HG03175 (cell line): ENCODE measurements around the gene ZFYVE1.
"Not testable (repeated sequence)": the region's sequence is repeated elsewhere in the genome, so short reads cannot be mapped to it uniquely, and the experiment has no call there.

Experiments
- ATAC-seq: cut with Tn5 transposase; IDR thresholded peaks from one replicate; pipeline ENCODE4 v1.9.1; 2021; ENCODE audit warnings: mild to moderate bottlenecking, moderate library complexity; ENCODE audit not compliant: unreplicated experiment

The ZFYVE1 gene

DNA sequence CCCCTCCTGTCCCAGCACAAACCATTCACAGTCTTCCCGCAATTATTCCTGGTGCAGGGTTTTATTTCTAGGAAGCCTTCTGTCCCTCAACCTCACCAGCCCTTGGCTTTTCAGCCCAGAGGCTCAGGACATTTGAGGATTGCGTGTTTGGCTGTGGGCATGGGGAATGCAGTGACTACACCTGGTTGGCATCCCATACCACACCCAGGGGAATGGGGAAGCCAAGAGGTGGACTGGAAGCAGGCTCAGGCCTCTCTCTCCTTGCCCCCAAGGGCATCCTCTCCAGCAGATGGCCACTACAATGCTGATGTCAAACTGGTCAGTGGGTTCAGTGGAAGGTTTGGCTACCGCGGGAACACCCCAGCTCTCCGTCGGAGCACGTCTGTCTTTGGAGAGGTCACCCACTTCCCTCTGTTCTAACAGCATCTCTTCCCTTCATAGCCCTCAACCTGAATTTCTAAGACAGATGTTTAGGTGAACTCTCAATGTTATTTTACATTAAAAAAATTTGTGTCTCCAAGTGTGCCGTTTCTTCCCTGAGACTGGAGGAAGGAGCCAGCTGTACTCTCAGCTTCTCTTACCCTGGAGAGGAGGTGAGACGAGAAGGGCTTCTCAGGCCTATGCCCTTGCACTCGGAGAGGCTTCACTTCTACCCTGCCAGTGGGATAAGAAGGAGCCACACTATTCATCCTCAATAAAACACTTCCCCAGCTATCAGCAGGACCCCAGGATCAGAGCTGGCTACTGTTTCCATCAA lies 65.1 kb downstream of the ZFYVE1 start:
- ATAC-seq: no peak

DNA sequence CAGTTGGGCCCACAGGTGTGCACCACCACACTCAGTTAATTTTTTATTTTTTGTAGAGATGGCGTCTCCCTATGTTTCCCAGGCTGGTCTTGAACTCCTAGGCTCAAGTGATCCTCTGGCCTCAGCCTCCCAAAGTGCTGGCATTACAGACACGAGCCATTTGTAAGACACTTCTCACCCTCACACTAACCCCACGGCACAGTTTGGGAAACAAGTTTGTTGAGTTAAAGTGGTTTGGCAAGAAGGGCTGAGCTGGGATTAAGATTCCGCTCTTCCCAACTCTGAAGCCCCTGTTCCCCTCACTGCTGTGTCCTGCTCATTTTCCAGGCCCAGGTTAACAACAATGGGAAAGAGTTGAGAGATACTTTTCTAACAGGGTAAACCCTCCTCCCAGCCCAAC lies 65.9 kb downstream of the ZFYVE1 start:
- ATAC-seq: not testable (repeated sequence)

DNA sequence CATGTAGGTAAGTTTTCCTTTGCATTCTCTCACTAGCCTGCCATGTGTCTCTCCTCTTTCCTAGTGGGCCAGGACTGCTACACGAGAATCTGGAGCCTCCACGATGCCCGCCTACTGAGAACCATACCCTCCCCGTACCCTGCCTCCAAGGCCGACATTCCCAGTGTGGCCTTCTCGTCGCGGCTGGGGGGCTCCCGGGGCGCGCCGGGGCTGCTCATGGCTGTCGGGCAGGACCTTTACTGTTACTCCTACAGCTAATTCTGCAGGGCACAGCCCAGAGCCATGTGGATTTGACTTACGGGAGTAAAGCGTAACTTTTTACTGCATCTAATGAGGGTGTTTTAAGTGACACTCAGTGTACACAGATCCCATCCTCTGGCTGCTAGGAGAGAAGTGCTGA lies 68.4 kb downstream of the ZFYVE1 start:
- ATAC-seq: no peak

DNA sequence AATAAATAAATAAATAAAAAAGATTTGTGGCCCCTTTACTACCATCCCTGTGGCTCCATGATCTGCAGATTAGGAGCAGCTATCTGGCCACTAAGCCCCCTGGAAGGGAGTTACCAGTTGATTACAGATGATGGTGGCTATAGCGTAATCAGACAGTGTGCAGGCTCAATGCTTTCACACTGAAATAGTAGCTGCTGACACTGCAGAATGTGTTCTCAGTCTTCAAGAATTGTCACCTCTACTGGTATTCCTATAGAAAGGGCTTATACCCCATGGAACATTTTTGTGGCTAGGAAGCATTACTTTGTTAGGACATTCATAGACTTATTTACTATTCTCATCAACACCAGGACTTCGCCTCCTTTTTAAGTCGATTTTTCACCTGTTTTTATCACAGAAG lies 69.7 kb downstream of the ZFYVE1 start:
- no peak for ATAC-seq

DNA sequence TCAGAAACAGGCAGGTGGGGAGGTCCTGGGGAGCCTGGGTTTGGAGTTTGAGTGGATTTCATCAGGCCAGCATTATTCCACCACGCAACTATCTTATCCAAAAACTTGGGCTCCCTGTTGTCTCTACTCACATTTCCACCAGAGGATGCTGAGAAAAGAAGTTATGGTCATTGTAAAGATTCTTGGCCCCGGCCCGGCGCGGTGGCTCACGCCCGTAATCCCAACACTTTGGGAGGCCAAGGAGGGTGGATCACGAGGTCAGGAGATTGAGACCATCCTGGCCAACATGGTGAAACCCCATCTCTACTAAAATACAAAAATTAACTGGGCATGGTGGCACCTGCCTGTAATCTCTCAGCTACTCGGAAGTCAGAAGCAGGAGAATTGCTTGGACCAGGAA lies 70.2 kb downstream of the ZFYVE1 start:
- ATAC-seq: not testable (repeated sequence)

DNA sequence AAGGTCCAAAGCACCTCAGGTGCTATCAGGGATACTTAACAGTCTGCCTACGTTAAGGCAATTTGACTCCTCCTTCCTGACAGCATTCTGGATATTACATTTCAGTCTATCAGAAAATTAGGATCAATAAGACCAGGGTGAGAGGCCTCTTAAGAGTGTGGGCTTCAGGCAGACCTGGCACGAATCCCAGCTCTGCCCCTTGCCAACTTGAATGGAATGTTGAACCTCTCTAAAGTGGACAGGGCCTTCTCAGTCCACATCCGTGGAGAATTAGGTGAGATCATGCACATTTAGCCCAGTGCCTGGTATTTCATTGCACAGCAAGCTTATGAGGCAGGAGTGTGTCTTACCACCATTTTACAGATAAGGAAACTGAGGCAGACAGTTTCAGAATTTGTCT lies 74.7 kb downstream of the ZFYVE1 start:
- ATAC-seq: no peak

DNA sequence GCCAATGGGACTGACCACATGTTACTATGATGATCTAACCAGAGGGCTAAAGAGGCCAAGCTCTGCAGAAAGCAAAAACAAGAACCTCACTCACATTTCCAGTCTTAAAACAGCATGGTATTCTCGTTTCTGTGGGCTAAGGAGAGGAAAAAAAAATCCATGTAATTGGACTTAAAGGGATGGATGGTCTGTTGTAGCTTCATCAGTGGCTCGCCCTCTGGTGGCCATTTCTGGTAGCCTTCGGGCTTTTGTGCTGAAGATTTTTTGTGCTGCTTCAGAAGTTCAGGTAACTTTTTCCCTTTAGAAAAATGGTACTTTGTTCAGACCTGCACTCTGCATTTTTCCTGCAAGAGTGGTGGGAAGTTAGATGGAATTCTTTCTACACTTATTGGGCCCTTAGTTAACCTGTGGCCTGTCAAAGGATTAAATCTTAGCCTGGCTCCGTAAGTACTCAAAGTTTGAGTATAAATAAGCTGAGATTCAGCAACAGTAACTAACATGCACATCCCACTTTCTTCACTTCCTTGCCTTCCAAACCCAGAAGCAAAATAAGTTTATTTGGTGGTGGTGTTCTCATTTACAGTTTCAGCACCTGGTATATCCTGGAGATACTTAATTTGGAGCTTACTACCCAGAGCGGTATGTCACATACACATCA lies 78.3 kb downstream of the ZFYVE1 start:
- no peak for ATAC-seq

DNA sequence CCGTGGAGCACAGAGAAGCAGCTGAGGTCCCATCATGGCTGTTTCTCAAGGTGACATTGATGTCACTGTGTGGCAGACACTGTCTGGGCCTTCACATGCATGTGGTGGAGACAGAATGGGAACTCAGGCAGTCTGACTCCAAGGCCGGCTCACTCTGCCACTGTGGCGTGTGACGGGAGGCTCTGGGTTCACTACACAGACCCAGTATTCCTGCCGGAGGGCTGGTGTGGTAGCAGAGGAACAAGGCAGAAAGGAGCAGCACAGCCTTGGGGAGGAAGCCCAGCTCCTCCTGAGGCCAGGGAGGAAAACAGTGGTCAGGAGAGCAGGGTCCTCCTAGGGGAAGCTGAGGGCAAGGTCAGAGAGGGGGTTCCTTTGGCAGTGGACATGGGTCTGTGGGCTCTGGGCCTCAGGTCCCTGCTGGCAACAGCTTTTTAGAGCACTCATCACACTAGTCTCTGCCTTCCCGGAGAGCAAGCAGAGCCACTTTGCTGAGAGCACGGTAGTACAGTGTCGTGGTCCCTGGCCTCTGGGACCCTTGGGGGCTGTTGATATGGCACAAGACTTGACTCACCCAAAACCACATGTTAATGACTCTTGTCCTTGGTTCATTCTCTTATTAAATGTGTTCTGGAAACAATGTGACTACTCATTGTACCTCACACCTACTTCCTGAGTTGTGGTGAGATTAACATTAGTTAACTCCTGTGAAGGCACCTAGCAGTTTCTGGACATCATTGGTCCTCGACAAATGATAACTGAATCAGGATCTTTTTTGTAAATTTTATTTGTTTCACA lies 79.3 kb downstream of the ZFYVE1 start:
- no peak for ATAC-seq

DNA sequence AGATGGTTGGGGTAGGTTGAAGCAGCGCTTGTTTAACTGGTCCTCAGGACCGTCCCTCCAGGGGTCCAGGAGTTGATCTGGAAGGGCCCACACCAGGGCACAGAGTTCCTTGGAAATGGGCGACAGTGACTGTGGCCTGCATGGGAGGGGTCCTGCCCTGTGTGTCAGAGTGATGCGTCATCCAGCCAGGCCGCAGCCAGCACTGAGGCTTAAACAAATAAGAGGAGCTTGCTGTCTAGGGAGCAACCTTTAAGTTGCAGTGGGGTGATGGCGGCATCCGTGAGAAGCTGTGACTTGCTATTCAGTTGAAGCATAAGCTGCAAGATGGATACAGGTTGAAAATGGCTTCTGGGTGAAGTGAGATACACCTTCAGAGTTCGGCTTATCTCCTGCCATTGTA lies 80.4 kb downstream of the ZFYVE1 start:
- no peak for ATAC-seq

DNA sequence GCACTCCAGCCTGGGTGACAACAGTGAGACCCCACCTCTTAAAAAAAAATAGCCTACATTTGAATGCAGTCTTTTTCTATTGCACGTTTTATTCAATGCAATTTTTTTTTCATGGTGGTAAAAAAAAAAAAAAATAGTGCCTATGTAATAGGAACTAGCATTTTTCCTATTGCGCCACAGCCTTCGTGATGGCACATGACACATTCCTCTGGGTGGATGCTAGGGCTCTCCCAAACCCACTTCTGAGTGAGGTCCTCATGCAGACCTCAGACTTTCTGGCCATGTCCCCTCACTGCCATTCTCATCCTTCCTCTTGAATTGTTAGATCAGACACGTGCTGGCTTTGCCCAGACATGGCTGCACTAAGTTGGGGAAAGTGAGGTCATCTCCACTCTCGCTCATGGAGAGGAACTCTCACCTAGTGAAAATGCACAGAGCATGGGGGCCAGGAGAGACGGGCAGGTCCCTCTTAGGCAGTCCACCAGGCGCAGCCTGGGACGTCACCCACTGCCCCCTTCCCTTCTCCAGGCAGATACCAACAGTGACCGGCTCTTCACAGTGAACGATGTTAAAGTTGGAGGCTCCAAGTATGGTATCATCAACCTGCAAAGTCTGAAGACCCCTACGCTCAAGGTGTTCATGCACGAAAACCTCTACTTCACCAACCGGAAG lies 81.4 kb downstream of the ZFYVE1 start:
- ATAC-seq: no peak

DNA sequence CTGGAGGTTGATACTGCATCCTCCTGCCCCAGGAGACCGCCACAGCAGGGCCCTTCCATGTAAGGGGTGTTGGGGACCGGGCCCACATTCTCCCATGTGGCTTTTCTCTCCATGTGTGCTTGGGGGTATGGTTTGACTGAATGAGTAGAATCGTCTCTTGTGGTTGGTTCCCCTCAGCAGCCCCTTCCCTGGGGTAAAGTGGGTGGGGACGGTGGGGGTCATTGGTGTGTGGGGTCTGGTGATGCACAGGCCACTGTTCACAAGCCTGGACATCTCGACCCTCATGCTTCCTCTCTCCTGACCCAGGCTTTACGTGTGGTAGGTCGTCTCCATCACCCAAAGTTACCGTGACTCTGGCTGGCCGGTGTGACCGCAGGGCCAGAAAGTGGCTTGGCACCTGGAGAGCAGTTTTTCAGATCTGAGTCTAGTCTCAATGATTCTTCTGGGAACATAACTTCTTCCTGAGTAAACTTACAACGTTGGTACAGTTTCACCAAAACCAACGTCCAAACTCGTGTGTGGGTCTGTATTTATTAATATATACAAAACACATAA lies 83.0 kb downstream of the ZFYVE1 start:
- no peak for ATAC-seq

DNA sequence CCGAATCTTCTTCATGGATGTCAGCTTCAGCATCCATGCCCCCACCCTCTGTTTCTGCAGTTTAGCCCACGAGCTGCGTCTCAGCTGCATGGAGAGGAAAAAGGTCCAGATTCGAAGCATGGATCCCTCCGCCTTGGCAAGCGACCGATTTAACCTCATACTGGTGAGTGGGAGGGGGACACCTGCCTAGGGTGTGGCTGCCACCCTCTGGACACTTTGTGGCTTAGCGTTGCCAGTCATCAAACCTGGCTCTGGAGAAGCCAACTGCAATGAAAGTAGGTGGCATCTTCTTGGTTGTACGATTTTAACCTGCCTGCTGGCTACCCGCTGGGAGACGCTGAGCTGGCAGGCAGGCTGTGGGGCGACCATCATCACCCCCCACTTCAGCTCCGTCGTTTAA lies 84.0 kb downstream of the ZFYVE1 start:
- ATAC-seq: no peak

DNA sequence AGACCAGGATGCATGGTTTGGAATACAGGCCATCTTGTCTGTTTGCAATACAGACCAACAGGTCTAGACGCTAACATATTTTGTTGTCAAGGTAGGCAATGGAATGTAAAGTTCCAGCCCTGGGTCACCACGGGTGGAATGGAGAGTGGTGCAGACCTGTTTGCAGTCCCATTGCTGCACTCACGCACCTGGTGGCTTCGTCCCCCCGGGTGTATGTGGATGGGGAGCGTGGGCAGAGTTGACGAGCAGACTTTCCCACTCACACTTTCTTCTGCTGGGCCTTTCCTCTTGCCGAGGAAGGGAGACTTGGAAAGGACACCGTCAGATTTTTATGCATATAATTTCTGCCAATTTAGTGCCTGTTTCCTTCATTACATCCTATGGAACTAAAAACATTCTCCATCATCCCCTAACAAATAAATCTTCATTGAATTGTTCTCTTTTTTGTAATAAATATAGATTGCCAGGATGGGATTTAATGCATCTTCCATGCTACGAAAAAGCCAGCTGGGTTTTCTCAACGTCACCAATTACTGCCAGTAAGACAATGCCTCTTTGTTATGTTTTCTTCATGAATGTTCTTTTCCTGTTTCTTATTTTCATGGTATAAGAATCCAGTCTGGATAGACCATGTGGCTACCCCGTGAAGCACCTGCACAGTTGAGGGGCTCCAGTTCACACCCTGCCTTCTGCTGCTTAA lies 85.5 kb downstream of the ZFYVE1 start:
- ATAC-seq: no peak

DNA sequence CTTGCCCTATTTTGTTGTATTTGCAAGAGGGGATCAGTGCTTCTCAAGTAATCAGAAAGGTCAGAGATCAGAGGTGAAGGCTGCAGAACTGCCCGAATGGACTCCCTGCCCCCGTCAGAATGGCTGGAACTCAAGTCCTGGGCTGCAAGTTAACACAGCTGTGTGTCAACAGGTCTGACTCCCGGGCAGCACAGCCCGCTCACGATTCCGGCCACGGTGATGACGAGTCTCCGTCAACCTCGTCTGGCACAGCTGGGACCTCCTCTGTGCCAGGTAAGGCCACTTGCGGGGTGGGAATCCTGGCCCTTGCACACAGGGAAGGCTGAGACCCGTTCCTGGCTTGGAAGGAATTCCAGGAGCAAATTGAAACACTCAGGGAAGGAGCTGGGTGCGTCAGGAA lies 87.3 kb downstream of the ZFYVE1 start:
- no peak for ATAC-seq

DNA sequence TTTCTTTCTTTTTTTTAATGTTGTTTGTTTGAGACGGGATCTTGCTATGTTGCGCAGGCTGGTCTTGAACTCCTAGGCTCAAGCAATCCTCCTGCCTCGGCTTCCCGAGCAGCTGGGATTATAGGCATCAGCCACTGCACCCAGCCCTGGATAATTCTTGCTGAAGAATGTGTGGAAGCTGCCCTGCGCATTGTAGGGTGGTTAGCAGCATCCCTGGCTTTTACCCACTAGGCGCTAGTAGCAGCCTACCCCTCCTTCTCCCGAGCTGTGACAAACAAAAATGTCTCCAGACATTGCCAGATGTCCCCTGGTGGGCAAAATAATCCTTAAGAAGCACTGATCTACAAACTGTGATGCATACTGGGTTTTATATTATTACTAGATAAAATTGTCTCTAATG lies 94.0 kb downstream of the ZFYVE1 start:
- ATAC-seq: no peak

DNA sequence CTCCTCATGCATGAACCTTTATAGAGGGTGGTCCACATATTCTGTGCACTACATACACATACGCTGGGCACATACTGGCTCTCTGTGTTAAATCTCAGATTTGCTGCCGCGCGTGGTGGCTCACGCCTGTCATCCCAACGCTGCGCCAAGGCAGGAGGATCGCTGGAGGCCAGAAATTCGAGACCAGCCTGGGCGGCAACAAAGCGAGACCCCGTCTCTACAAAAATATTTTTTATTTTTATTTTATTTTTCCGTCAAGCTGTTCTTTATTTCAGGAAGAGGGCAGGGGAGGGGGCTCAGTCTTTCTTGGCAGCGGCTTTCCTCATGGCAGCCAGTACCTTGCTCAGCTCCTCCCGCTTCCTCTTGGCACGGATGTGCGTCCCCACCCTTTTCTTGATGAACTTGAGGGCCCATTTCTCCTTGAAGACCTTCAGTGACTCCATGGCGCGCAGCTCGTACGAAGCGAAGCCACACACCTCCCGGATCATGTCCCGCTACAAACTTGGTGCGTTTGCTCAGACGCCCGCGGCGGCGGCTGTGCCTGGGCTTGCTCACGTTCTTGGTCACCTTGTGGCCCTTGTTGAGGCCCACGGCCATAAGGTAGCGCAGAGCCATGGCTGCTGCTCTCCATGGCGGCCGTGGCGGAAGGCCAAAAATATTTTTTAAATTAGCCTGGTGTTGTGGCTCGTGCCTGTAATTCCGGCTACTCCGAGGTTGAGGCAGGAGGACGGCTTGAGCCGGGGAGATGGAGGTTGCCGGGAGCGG lies 97.4 kb downstream of the ZFYVE1 start:
- ATAC-seq: no peak

DNA sequence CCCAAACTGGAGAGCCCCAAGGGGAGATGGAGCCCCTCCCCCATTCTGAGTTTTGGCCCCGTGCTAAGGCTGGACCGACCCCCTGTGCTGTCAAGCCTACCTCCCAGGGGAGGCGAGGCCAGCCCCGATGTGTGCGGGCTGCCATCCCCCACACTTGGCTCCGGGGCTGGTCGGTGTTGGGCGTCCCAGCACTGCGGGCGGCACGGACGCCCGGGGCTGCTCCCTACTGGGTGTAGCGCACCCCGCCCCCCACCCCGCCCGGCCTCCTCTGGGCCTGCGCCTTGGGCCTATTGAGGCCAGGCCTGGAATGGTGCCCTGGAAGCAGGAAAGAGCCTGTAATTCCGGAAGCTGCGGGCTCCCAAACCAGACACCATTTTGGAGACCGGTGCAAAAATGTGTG lies 98.0 kb downstream of the ZFYVE1 start:
- ATAC-seq: no peak

DNA sequence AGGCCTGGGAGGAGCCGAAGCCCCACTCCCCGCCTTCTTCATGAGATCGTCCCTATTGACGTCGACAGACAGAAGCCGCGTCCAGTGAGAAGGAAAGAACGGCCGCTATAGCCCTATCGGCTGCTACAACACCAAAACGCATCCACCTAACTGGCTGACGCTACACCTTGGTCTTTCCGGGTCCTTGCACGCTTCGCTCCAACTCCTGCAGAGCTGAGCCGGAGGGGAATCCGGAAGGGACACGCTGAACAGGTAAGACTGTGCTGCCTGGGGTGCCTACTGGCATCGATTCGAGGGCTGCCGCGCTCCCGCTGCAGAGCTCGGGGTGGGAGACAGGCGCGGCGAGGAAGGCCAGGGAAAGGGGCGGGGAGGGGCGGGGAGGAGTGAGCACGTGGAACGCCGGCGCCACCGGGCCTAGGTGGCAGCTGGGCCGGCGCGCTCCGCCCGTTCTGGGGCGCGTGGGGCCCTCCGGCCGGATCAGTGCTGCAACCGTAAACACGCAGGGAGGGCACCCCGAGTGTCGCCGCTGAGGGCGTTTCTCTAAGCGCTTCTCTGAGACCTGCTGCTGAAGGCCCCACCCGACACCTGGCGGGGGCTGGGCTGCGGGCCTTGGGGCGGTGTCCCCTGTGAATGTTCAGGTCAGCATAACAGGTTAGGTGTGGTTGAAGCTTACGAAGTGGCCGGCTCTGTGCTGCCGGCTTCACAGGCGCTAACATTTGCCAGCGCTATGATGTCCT lies 100.4 kb downstream of the ZFYVE1 start, which contains the start of gene DCAF4:
DCAF4 (plus strand) TSS at position 173 of the 737 bp plus-strand sequence. CDS start 11,515 bp downstream, outside the sequence.
- ATAC-seq: peak; percentile 96

DNA sequence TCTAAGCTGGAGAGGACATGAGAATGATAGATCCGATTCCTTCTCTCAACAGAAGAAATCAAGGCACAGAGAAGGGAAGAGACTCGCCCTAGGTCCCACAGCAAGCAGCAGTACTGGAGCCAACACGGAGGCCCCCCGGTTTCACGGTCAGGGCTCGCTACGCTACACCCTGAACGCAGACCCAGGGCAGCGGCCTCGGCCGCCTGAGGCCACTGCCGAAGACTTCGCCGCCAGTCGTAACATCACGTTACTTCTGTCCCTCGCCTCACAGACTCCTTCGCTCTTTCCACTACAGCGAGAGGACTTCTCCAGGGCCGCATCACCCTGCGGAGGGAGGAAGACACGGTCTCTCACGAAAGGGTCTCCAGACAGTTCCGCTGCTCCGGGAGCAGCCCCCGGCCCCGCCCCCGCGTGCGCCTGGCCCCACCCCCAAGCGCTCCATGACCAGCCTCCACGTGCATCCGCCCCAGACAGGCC lies 101.1 kb downstream of the ZFYVE1 start:
- ATAC-seq: peak; percentile 13
